T-cell (primary cell): ENCODE results near the gene TRMT11. TPM values are rescaled to one million over a fixed set of nuclear protein-coding genes. Genes with fewer than 3 reads are reported as not detected.
"Not testable (repeated sequence)": the region's sequence is repeated elsewhere in the genome, so short reads cannot be mapped to it uniquely, and the experiment has no call there.

Source experiments
- ATAC-seq, 4 experiments: fragments of 200-7000 bp in 3 of 4; fragments of 150-1000 bp in 1 of 4; cut with Tn5 transposase; replicated peaks in 1 of 4; 1 replicate in 3 of 4; 2 replicates in 1 of 4; pipeline ENCODE4 v1.10.0; 2021; ENCODE audit warnings: moderate library complexity in 3 of 4, mild to moderate bottlenecking in 2 of 4, moderate number of reproducible peaks in 1 of 4
- CTCF ChIA-PET, 2 donors: fragments of 300-600 bp; sonication (Branson Sonifier 250); formaldehyde crosslinking; loops; one replicate each; lab custom pipeline; 2022; ENCODE audit warnings: antibody characterized with exemption in 2 of 2; lab: Charles Lee
- POLR2A ChIA-PET, 2 donors: fragments of 300-600 bp; sonication (Branson Sonifier 250); formaldehyde crosslinking; loops; one replicate each; lab custom pipeline; 2022; ENCODE audit warnings: antibody characterized with exemption in 2 of 2; lab: Charles Lee
- DNase-seq, 35 experiments: peaks; one replicate each; pipeline versions ENCODE4 v3.0.0 to v3.0.0-alpha.2; 2013 to 2023
- H3K27ac ChIP-seq: one replicate; pipeline ENCODE4 v1.5.1; 2013; ENCODE audit warnings: low read length
- H3K27me3 ChIP-seq, 2 experiments: replicated peaks in 1 of 2; 1 replicate in 1 of 2; 2 replicates in 1 of 2; pipeline versions ENCODE4 v1.6.1 to v1.7.0; 2013; ENCODE audit warnings: low read length in 1 of 2, mixed read lengths in 1 of 2; ENCODE audit not compliant: control insufficient read depth in 2 of 2, insufficient read depth in 2 of 2; ENCODE audit errors: extremely low read depth in 1 of 2
- H3K36me3 ChIP-seq, 2 donors: 1 replicate in 1 of 2; 2 replicates in 1 of 2; pipeline versions ENCODE4 v1.6.1 to v1.7.0; 2013; ENCODE audit warnings: low read length in 1 of 2; ENCODE audit not compliant: control insufficient read depth in 2 of 2, insufficient read depth in 1 of 2; ENCODE audit errors: extremely low read depth in 1 of 2
- H3K4me1 ChIP-seq, 2 experiments: 1 replicate in 1 of 2; 2 replicates in 1 of 2; pipeline versions ENCODE4 v1.6.1 to v1.7.0; 2013; ENCODE audit warnings: low read length in 2 of 2, mixed read lengths in 1 of 2; ENCODE audit not compliant: insufficient read depth in 2 of 2, control insufficient read depth in 1 of 2; ENCODE audit errors: extremely low read depth in 1 of 2
- H3K4me3 ChIP-seq, 2 donors: 1 replicate in 1 of 2; 2 replicates in 1 of 2; pipeline versions ENCODE4 v1.5.1 to v1.7.0; 2013; ENCODE audit warnings: mild to moderate bottlenecking in 2 of 2, low read length in 1 of 2, moderate library complexity in 1 of 2; ENCODE audit not compliant: control insufficient read depth in 1 of 2; ENCODE audit errors: extremely low read depth in 1 of 2
- H3K9me3 ChIP-seq: 2 replicates; pipeline ENCODE4 v1.7.0; 2013
- H3K27ac Mint-ChIP-seq, 2 donors: one replicate each; pipeline ENCODE4 v1.8.0; 2020 to 2021; ENCODE audit warnings: mild to moderate bottlenecking in 2 of 2, mixed read lengths in 2 of 2
- H3K27me3 Mint-ChIP-seq, 2 donors: one replicate each; pipeline ENCODE4 v1.8.0; 2021 to 2022; ENCODE audit warnings: mixed read lengths in 2 of 2
- H3K36me3 Mint-ChIP-seq: one replicate; pipeline ENCODE4 v1.8.0; 2021; ENCODE audit warnings: mixed read lengths
- H3K4me1 Mint-ChIP-seq, 3 donors: one replicate each; pipeline ENCODE4 v1.8.0; 2020 to 2022; ENCODE audit warnings: mixed read lengths in 3 of 3, mild to moderate bottlenecking in 1 of 3
- H3K4me3 Mint-ChIP-seq, 3 donors: one replicate each; pipeline ENCODE4 v1.8.0; 2020 to 2022; ENCODE audit warnings: mild to moderate bottlenecking in 3 of 3, mixed read lengths in 3 of 3, moderate library complexity in 3 of 3
- H3K9me3 Mint-ChIP-seq, 3 donors: one replicate each; pipeline ENCODE4 v1.8.0; 2020 to 2022; ENCODE audit warnings: mixed read lengths in 3 of 3
- WGBS: methylation state at CpG from one replicate; pipeline ENCODE4 v1.1.5; 2013; ENCODE audit warnings: missing lambda C conversion rate; ENCODE audit not compliant: insufficient coverage; 5-methylcytosine and 5-hydroxymethylcytosine counted together
- total RNA-seq, 35 experiments: library from RNA in 6 of 35; stranded (reverse) in 6 of 35; fragments of 120-200 nt in 1 of 35; gene quantifications; one replicate each; pipeline versions ENCODE4 v1.2.1 to v1.2.4 and lab custom pipeline; 2013 to 2026

Gene TRMT11
- total RNA-seq, 5 donors from 2014 or later (not counting 1 experiment from before 2014, with no cell fraction given) = 14.2 to 30.3 (median 21.6) TPM

GRCh38 chr6:126010040-126010439, 23.7 kb downstream of the TRMT11 start:
- DNase-seq = no peak
- peaks cover 0 to 53% of the 10 kb centered on the region in 2 donors for H3K36me3 ChIP-seq
- H3K4me3 ChIP-seq = no peak overlapping the region
- WGBS = 83% methylated on average over 1 of the region's 4 CpGs
- H3K4me1 ChIP-seq = no peaks in the 10 kb centered on the region
- no peaks in the 10 kb centered on the region for H3K9me3 ChIP-seq
- Mint-ChIP-seq H3K36me3 (peaks cover 58% of the 10 kb centered on the region), H3K27ac (no peak overlapping the region), H3K9me3 (no peaks in the 10 kb centered on the region), H3K4me3 (no peak overlapping the region), H3K27me3 (no peaks in the 10 kb centered on the region), H3K4me1 (no peaks in the 10 kb centered on the region)
- ChIA-PET POLR2A (no interaction called here), CTCF (no interaction called here)
- no peak for ATAC-seq
- no peaks in the 10 kb centered on the region for H3K27me3 ChIP-seq
- H3K27ac ChIP-seq = no peak overlapping the region

- Histone ChIP-seq H3K27ac (no peak overlapping the region), H3K27me3 (no peaks in the 10 kb centered on the region), H3K4me3 (no peak overlapping the region), H3K4me1 (no peaks in the 10 kb centered on the region), H3K9me3 (no peaks in the 10 kb centered on the region), H3K36me3 (peaks cover 0 to 42% of the 10 kb centered on the region in 2 donors)
- POLR2A ChIA-PET = no interaction called here
- Mint-ChIP-seq H3K27me3 (no peaks in the 10 kb centered on the region), H3K9me3 (no peaks in the 10 kb centered on the region), H3K36me3 (peaks cover 62% of the 10 kb centered on the region), H3K4me3 (no peak overlapping the region), H3K27ac (no peak overlapping the region), H3K4me1 (no peaks in the 10 kb centered on the region)
- ATAC-seq = no peak
- DNase-seq = no peak
- CTCF ChIA-PET = no interaction called here
- WGBS = no CpG with 5 or more reads among the region's 1 CpG
Observed at GRCh38 chr6:126015863-126016262, 29.5 kb downstream of the TRMT11 start.

- CTCF ChIA-PET = no interaction called here
- peaks cover 64% of the 10 kb centered on the region for H3K36me3 Mint-ChIP-seq
Observed at GRCh38 chr6:126016591-126016990, 30.3 kb downstream of the TRMT11 start.

GRCh38 chr6:126017668-126018067, 31.3 kb downstream of the TRMT11 start:
- Mint-ChIP-seq H3K9me3 (no peaks in the 10 kb centered on the region), H3K4me3 (no peak overlapping the region), H3K4me1 (no peaks in the 10 kb centered on the region), H3K27me3 (no peaks in the 10 kb centered on the region), H3K27ac (no peak overlapping the region), H3K36me3 (peaks cover 60% of the 10 kb centered on the region)
- ATAC-seq = no peak
- DNase-seq = no peak
- Histone ChIP-seq H3K27me3 (no peaks in the 10 kb centered on the region), H3K9me3 (no peaks in the 10 kb centered on the region), H3K27ac (no peak overlapping the region), H3K36me3 (peaks cover 0 to 35% of the 10 kb centered on the region in 2 donors), H3K4me1 (no peaks in the 10 kb centered on the region), H3K4me3 (no peak overlapping the region)
- ChIA-PET POLR2A (no interaction called here), CTCF (interaction anchor here in 1 of 2 donors (1.1 kb wide), 1 partner anchor 23 kb away, joined by 3 read pairs; no protein-coding TSS in a partner anchor)

More at GRCh38 chr6:126016591-126016990, 30.3 kb downstream of the TRMT11 start:
- Mint-ChIP-seq H3K4me1 (no peaks in the 10 kb centered on the region), H3K27me3 (no peaks in the 10 kb centered on the region), H3K27ac (no peak overlapping the region), H3K4me3 (no peak overlapping the region), H3K9me3 (no peaks in the 10 kb centered on the region)
- no peak overlapping the region for H3K4me3 ChIP-seq
- DNase-seq (no peak), ATAC-seq (no peak)
- no peaks in the 10 kb centered on the region for H3K4me1 ChIP-seq
- no CpG with 5 or more reads among the region's 2 CpGs for WGBS
- no peaks in the 10 kb centered on the region for H3K9me3 ChIP-seq
- H3K27me3 ChIP-seq = no peaks in the 10 kb centered on the region
- H3K27ac ChIP-seq = no peak overlapping the region
- peaks cover 0 to 42% of the 10 kb centered on the region in 2 donors for H3K36me3 ChIP-seq
- POLR2A ChIA-PET = interaction anchor here in 1 of 2 donors (0.7 kb wide), 1 partner anchor 812 kb away, joined by 3 read pairs; no protein-coding TSS in a partner anchor

- Histone ChIP-seq H3K36me3 (peaks cover 0 to 21% of the 10 kb centered on the region in 2 donors), H3K27ac (no peak overlapping the region), H3K4me3 (no peak overlapping the region), H3K4me1 (no peaks in the 10 kb centered on the region), H3K27me3 (no peaks in the 10 kb centered on the region), H3K9me3 (no peaks in the 10 kb centered on the region)
- CTCF ChIA-PET = no interaction called here
- Mint-ChIP-seq H3K9me3 (no peaks in the 10 kb centered on the region), H3K27me3 (no peaks in the 10 kb centered on the region), H3K4me3 (no peak overlapping the region), H3K4me1 (no peaks in the 10 kb centered on the region), H3K36me3 (peaks cover 64% of the 10 kb centered on the region), H3K27ac (no peak overlapping the region)
- POLR2A ChIA-PET = no interaction called here
- ATAC-seq (no peak), DNase-seq (no peak)
- WGBS = 100% methylated on average over 2 of the region's 5 CpGs
Observed at GRCh38 chr6:126020305-126021050, 34.1 kb downstream of the TRMT11 start.

GRCh38 chr6:126023474-126023873, 37.1 kb downstream of the TRMT11 start:
- peaks cover 62% of the 10 kb centered on the region for H3K36me3 Mint-ChIP-seq
- H3K4me3 Mint-ChIP-seq, H3K9me3 ChIP-seq, ATAC-seq, H3K27me3 ChIP-seq, H3K4me3 ChIP-seq, H3K9me3 Mint-ChIP-seq, H3K4me1 ChIP-seq, DNase-seq, H3K27me3 Mint-ChIP-seq, H3K27ac Mint-ChIP-seq, CTCF ChIA-PET, H3K4me1 Mint-ChIP-seq, H3K27ac ChIP-seq, POLR2A ChIA-PET: not testable (repeated sequence)
- peaks cover 0 to 23% of the 10 kb centered on the region in 2 donors for H3K36me3 ChIP-seq
- no CpG with 5 or more reads among the region's 3 CpGs for WGBS
